Endothelial cell (in vitro differentiated cells): ENCODE measurements around the gene C1orf174. TPM values are rescaled to one million over a fixed set of nuclear protein-coding genes. Genes with fewer than 3 reads are reported as not detected.

Source experiments
- DNase-seq: peaks from one replicate; pipeline ENCODE4 v3.0.0; 2021; ENCODE audit warnings: low spot score
- H3K27ac Mint-ChIP-seq: one replicate; pipeline ENCODE4 v1.8.0; 2021; ENCODE audit warnings: mixed read lengths, inconsistent platforms; ENCODE audit not compliant: unreplicated experiment
- H3K27me3 Mint-ChIP-seq: one replicate; pipeline ENCODE4 v1.8.0; 2021; ENCODE audit warnings: mild to moderate bottlenecking, moderate library complexity, mixed read lengths, inconsistent platforms; ENCODE audit not compliant: unreplicated experiment
- H3K36me3 Mint-ChIP-seq: one replicate; pipeline ENCODE4 v1.8.0; 2021; ENCODE audit warnings: mild to moderate bottlenecking, low read depth, mixed read lengths, inconsistent platforms; ENCODE audit not compliant: unreplicated experiment
- H3K4me1 Mint-ChIP-seq: one replicate; pipeline ENCODE4 v1.8.0; 2021; ENCODE audit warnings: mild to moderate bottlenecking, mixed read lengths, inconsistent platforms; ENCODE audit not compliant: unreplicated experiment
- H3K4me3 Mint-ChIP-seq: one replicate; pipeline ENCODE4 v1.8.0; 2021; ENCODE audit warnings: mild to moderate bottlenecking, mixed read lengths, inconsistent platforms; ENCODE audit not compliant: unreplicated experiment
- H3K9me3 Mint-ChIP-seq: one replicate; pipeline ENCODE4 v1.8.0; 2021; ENCODE audit warnings: mixed read lengths, inconsistent platforms; ENCODE audit not compliant: unreplicated experiment
- CTCF ChIP-seq: fragments of 200-600 bp; sonication (generic); IDR thresholded peaks from one replicate; pipeline ENCODE4 v1.5.0; 2021; ENCODE audit warnings: antibody characterized with exemption; ENCODE audit not compliant: unreplicated experiment
- total RNA-seq: library from RNA; stranded (reverse); fragmentation: NEBNext Ultra II Directional; extraction: Animal tissue kit (Norgen Biotek cat#: 25700); gene quantifications from one replicate; pipeline ENCODE4 v1.2.1, GENCODE V29; 2021; ENCODE audit not compliant: unreplicated experiment

Gene C1orf174
- total RNA-seq, 1 donor from 2014 or later = 25.6 TPM

DNA sequence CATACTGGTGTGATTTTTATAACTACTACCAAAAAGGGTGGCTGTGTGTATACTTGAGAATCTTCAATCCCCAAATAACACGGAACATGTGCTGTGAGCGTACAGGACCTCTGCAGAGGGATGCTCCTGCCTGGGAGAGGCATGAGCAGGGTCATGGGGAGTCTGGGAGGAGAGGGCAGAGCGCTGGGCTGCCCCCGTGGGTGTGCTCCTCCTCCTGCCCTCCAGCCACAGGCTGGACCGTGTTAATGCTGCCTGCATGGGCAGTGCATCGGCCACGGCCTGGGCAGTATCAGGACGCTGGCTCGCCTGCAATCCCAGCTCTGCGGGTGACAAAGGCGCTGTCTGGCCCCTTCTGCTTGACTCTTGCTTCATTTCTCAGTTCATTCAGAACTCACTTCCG is 49.2 kb downstream of the C1orf174 start:
- no peak for TF ChIP-seq CTCF
- Mint-ChIP-seq H3K4me3 (no peak overlapping the region), H3K4me1 (no peaks in the 10 kb centered on the region), H3K36me3 (no peaks in the 10 kb centered on the region), H3K27me3 (peaks cover under 1% of the 10 kb centered on the region), H3K9me3 (no peaks in the 10 kb centered on the region), H3K27ac (no peak overlapping the region)
- no peak for DNase-seq

- no peak for DNase-seq
- no peaks in the 10 kb centered on the region for H3K9me3 Mint-ChIP-seq
- H3K4me1 Mint-ChIP-seq = no peaks in the 10 kb centered on the region
- H3K4me3 Mint-ChIP-seq = no peak overlapping the region
- no peaks in the 10 kb centered on the region for H3K27me3 Mint-ChIP-seq
- H3K36me3 Mint-ChIP-seq = peaks cover 9% of the 10 kb centered on the region
- no peak overlapping the region for H3K27ac Mint-ChIP-seq
- no peak for TF ChIP-seq CTCF
These were observed 53.0 kb downstream of the C1orf174 start for GRCh38 chr1:3847081-3847480.

DNA sequence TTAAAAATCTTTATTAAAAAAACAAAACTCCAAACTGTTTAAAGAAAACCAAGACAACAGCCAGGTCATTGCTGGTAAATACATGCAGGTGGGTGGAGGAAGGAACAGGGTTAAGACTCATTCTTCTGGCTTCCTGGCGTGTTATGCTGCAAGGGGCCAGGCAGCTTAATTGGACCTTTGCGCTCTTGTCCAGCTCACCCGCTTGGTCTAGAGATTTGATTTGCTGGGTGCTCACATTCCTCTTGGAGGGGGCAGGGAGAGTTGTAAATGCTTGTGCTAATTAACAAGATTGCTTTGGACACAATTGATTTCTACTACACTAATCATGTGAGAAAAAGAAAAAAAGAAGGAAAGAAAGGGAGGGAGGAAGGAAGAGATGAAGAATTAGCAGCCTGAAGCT is 53.5 kb downstream of the C1orf174 start:
- no peak overlapping the region for H3K27ac Mint-ChIP-seq
- no peak overlapping the region for H3K4me3 Mint-ChIP-seq
- TF ChIP-seq CTCF = no peak
- H3K4me1 Mint-ChIP-seq = no peaks in the 10 kb centered on the region
- H3K36me3 Mint-ChIP-seq = peaks cover 9% of the 10 kb centered on the region
- DNase-seq = no peak
- no peaks in the 10 kb centered on the region for H3K9me3 Mint-ChIP-seq
- H3K27me3 Mint-ChIP-seq = no peaks in the 10 kb centered on the region

GRCh38 chr1:3842912-3843311 is 57.2 kb downstream of the C1orf174 start:
- no peak overlapping the region for H3K27ac Mint-ChIP-seq
- H3K36me3 Mint-ChIP-seq = peaks cover 37% of the 10 kb centered on the region
- TF ChIP-seq CTCF = no peak
- H3K4me1 Mint-ChIP-seq = no peaks in the 10 kb centered on the region
- no peak overlapping the region for H3K4me3 Mint-ChIP-seq
- DNase-seq = no peak
- peaks cover 2% of the 10 kb centered on the region for H3K27me3 Mint-ChIP-seq
- no peaks in the 10 kb centered on the region for H3K9me3 Mint-ChIP-seq

DNA sequence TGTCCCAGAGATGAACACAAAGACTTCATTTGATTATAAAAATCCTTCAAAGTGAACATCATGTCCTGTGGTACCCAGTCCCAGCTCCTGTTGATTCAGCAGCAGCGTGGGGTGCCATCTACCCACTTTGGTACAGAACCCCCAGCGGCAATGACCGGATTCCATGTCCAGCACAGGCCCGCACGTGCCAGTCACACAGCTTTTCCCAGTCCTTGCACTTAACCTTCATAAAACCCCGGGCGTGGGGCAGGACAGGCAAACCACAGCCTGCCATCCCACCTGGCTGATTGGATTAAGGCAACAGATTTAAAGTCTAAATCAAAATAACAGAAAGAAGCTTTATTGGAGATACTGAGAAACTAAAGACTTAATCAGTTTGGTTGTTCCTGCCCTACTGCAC is 58.6 kb downstream of the C1orf174 start:
- no peak overlapping the region for H3K27ac Mint-ChIP-seq

More for the DNA sequence above, 58.6 kb downstream of the C1orf174 start:
- H3K9me3 Mint-ChIP-seq = no peaks in the 10 kb centered on the region
- no peak overlapping the region for H3K4me3 Mint-ChIP-seq
- H3K27me3 Mint-ChIP-seq = peaks cover 5% of the 10 kb centered on the region
- no peaks in the 10 kb centered on the region for H3K4me1 Mint-ChIP-seq
- no peak for TF ChIP-seq CTCF
- no peak for DNase-seq
- H3K36me3 Mint-ChIP-seq = peaks cover 52% of the 10 kb centered on the region

Other genes with a start within 250 kb of the C1orf174 start
- gene TP73, start 247.8 kb downstream of the C1orf174 start, total RNA-seq = not detected
- not detected for gene CCDC27, start 147.8 kb downstream of the C1orf174 start, total RNA-seq
- 2.1 TPM for gene SMIM1, start 127.5 kb downstream of the C1orf174 start, total RNA-seq
- gene LRRC47, start 103.8 kb downstream of the C1orf174 start, total RNA-seq = 52.2 TPM
- 40.3 TPM for gene CEP104, start 43.1 kb downstream of the C1orf174 start, total RNA-seq
- gene DFFB, start 42.8 kb downstream of the C1orf174 start, total RNA-seq = 6.8 TPM